Raji (cell line): Measurements from ENCODE around the gene LDB1.

Source experiments
- POLR2A ChIP-seq: IDR thresholded peaks from 2 replicates; pipeline ENCODE4 v1.6.1; 2011; ENCODE audit warnings: low read depth, low read length, control low read depth; ENCODE audit not compliant: insufficient read depth

The LDB1 gene

GRCh38 chr10:102140913-102141540 is 20.9 kb upstream of the LDB1 start:
- no peak for TF ChIP-seq POLR2A

GRCh38 chr10:102140218-102140617 is 20.1 kb upstream of the LDB1 start:
- no peak for TF ChIP-seq POLR2A

GRCh38 chr10:102139281-102140110 is 19.3 kb upstream of the LDB1 start:
- no peak for TF ChIP-seq POLR2A

- TF ChIP-seq POLR2A: no peak
Observed at GRCh38 chr10:102135956-102136526, 15.9 kb upstream of the LDB1 start.

GRCh38 chr10:102134416-102134815 is 14.2 kb upstream of the LDB1 start:
- TF ChIP-seq POLR2A: no peak

GRCh38 chr10:102133373-102134195 is 13.4 kb upstream of the LDB1 start:
- TF ChIP-seq POLR2A: no peak; the same call in 1 of the 2 replicates

GRCh38 chr10:102132563-102133372 is 12.6 kb upstream of the LDB1 start, which contains the start of gene PPRC1:
Gene PPRC1, plus strand, starts transcription at chr10:102133040. Its CDS starts 29 bp downstream, at chr10:102133069.
- peak; percentile 82 for TF ChIP-seq POLR2A

- TF ChIP-seq POLR2A: no peak
Observed at GRCh38 chr10:102132193-102132562, 12.0 kb upstream of the LDB1 start.

- no peak for TF ChIP-seq POLR2A
Observed at GRCh38 chr10:102131286-102132170, 11.4 kb upstream of the LDB1 start.

GRCh38 chr10:102123223-102123622 is 3.1 kb upstream of the LDB1 start:
- no peak for TF ChIP-seq POLR2A

GRCh38 chr10:102122450-102122849 is 2.3 kb upstream of the LDB1 start:
- no peak for TF ChIP-seq POLR2A

GRCh38 chr10:102121739-102122372 is 1.7 kb upstream of the LDB1 start:
- no peak for TF ChIP-seq POLR2A

GRCh38 chr10:102120991-102121738 is 997 bp upstream of the LDB1 start:
- no peak for TF ChIP-seq POLR2A
